ENCODE measurements around the gene OAT.

Gene OAT

DNA sequence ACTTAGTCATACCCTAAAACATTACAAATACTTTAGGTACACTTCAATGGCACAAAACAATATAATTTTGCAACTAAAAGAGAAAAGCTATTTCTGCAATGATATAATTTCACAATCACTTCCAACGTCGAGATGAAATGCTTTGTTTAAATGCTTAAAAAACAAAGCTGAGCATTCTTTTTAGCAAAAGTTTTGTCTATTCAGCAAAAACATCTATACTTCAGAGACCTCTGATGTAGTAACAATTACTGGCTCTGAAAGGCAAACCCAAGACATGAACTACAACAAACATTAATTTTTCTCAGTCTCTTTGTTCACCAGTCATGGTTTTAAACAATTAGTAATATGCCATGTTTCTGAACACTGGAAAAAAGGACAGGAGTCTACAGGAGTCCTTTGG, 16.4 kb downstream of the OAT start:
- DNase-seq (ENCODE audit: low spot score), result no peak

DNA sequence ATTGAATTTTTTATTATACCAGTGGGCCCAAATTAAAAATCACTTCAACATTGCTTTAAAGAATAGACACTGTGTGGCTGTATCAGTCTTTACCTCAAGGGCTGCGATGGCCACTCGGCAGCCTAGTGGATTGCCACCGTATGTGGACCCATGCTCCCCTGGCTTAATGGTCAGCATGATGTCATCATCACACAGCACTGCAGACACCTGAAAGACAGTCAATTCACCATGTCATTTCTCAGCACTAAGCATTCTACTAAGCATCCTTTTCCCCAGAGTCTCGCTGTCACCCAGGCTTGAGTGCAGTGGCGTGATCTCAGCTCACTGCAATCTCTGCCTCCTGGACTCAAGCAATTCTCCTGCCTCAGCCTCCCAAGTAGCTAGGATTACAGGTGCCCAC, 17.1 kb downstream of the OAT start:
- no peak for DNase-seq (ENCODE audit: low spot score)

DNA sequence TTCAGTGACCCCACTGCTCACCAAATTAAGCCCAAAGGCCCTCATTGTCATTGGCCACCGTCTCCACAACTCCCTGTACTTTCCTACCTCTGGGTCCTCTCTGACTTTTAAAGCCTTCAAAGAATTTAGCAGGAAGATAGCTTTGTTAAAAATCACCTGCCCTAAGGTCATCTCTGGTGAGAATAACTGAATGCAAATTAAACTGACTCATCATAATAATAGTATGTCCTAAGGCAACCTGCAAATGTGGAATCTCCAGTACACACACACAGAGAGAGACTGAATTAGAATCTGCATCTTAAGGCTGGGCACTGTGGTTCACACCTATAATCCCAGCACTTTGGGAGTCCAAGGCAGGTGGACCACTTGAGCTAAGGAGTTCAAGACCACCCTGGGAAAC, 24.1 kb downstream of the OAT start:
- DNase-seq (ENCODE audit: low spot score), result no peak

DNA sequence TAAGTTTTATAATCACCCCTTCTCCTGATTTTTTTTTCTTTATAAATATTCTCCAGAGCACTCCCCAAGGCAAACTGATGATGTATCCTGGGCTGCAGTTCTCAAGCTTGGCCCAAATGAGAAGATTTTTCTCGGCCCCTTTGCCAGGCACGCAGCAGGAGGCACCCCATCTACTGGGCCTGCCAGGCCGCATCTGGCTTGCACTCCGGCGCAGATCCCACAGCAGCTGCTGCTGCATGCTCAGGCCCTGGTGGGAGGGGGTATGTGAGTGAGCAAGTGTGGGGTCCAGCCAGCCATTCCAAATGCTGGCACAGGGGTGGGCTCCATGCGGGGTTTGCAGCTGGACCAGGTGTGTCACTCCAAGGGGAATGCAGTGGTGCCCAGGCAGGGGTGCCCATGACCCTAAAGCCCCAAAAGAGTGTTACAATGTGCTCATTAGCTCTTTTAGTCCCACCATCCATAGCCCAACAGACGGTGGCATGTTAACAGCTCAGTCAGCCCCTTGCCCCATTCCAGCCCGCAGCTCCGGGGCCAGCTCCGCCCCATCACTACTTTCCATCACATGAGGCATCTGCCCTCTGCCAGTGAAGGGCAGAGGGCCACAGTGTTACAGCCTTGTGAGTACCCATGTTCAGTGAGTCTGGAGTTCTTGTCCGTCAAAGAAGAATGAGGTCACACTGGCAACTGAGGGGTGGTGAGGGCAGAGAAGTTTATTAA, 25.9 kb downstream of the OAT start:
- no peak for DNase-seq (ENCODE audit: low spot score)

DNA sequence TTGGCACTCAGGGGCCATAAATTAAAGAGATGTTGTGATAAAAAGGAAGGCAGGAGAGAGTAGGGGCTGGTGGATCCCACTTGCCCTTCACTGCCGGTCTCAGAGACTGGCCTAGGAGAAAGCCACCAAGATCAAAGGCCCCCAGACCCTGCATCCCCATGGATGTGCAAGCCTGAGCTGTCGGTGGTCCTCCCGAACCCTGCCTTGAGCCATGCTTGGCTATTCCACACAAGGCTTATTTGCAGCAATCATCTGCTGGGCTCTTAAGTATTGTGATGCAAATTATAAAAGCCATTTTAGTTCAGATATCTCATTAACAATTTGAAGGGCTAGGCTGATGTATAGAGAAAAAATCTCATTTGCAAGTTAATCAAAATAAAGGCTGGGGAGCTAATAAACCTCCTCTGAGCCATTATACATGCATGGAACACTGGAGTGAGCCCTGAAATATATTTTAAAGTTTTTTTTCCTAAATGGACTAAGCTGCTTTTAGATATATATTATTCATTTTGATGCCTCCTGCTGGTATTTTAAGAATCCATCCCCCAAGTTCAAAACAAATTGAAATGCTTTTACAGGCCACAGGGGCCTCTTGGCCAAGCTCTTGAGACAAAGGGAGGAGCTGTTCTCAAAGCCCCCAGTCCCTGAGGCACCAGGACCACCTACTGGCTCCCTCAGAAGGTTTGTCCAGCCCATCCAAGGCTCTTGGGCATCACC, 28.1 kb downstream of the OAT start:
- DNase-seq (ENCODE audit: low spot score), result peak; percentile 2

DNA sequence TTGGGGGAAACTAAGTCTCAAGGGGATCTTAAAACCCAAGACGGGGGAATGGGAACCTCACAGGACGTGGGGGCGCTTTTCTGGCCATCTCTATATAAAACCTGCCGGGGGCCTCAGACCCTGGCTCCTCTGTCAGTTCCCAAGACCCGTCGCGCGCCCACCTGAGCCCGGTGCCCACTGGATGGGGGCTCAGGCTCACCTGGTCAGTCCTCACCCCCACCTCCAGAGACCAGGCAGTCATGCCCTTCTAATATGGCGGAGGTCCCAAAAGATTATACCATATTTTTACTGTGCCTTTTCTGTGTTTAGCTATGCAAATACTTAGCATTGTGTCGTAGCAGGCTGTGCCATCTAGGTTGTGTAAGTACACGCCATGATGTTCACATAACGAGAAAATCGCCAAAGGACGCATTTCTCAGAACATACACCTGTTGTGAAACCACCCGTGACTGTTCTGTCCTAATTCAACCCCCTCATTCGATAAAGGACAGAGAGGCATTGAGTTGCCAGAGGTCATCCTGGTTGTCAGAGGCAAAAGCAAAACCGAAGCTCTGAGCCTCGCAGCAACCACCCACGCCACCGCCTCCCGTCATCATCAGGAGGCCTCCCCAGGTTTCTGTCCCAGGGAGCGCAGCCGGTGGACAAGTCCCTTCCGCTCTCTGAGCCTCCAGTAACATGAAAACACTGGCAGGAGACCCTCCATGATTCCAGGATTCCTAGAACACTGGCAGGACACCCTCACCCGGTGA, 28.9 kb downstream of the OAT start:
- peak; percentile 2 for DNase-seq (ENCODE audit: low spot score)

DNA sequence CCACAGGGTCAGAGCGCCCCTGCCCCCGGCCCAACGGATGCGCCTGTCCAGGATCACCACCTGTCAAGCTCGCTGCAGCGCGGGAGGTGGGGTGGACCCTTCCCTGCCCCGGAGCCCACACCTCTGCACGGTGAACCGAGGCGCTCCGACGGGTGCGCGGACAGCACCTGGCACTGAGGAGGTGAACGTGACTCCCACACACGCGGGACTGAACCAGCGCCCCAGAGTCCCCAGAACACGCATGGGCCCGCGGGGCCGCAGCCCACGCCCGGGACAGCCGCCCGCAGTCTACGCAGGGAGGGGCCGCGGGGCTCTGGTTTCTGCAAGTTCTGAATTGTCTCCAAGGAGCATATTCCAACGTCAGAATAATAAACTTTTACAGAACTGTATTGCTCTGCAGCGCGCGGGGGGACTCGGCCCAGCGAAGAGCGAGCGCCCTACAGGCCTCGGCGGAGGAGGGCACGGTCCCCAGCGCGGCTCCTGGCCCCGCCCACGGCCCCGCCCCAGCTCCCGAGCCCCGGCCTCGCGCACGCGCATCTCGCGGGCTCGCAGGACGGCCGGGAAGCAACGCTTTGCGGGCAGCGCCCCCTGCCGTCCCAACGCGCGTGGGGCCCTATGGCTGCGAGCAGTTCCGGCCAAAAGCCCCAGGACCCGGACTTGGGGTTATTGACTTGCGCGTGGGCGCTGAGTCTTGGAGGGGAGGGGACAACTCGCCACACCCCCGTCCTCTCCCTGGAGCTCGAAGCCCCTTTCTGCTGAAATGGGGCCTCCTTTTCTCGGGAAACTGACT, 29.7 kb downstream of the OAT start:
- peak; percentile 100 for DNase-seq (ENCODE audit: low spot score)

DNA sequence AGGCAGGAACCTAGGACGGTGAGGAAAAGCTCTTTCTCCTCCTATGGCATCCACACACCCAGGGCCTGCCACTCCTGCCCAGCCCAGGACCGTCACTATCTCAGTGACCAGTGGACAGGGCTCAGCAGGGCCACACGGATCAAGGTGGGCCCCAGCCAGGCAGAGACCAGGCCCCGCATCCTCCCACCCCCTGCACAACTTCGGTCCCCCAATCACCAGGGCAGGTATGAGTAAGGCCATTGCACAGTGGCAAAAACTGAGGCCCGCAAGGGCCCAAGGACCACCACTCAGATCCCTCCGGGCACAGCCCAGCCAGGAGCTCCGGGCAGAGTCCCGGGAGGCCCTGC, 30.3 kb downstream of the OAT start:
- DNase-seq (ENCODE audit: low spot score), result no peak

DNA sequence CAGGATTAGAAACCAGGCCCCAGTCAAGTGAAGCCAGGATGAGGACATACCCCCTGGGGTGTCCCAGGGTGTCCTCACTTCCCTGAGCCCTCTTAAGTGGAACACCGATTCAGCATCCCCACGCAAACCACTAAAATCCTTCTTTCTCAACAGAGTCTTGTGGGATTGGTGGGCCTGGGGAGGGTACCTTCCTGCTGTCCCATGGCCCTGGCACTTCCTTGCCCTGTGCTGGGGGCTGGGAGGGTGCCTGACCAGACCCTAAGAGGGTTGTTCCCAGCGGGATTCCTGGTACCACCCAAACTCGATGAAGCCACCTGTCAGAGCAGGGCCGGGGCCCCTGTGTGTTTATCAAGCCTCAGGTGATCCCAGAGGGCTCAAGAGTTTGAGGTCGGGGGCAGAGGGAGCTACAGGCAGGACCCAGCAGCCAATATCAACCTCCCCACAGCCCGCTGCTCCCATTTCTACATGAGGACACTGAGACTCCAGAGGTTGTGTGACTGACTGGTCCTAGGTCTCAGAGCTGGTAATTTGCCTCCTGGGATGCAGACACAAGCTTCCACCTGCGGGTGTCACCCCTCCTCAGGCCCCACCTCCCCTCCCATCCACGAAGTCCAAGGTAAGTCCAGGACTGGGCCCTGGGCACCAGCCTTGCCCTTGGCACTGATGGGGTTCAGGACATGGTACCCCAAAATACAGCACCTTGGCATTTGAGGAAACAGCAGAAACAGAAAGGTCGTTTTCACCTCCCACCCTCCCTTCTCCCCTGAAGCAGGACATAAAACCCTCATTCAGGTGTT, 31.4 kb downstream of the OAT start:
- DNase-seq (ENCODE audit: low spot score), result peak; percentile 18

DNA sequence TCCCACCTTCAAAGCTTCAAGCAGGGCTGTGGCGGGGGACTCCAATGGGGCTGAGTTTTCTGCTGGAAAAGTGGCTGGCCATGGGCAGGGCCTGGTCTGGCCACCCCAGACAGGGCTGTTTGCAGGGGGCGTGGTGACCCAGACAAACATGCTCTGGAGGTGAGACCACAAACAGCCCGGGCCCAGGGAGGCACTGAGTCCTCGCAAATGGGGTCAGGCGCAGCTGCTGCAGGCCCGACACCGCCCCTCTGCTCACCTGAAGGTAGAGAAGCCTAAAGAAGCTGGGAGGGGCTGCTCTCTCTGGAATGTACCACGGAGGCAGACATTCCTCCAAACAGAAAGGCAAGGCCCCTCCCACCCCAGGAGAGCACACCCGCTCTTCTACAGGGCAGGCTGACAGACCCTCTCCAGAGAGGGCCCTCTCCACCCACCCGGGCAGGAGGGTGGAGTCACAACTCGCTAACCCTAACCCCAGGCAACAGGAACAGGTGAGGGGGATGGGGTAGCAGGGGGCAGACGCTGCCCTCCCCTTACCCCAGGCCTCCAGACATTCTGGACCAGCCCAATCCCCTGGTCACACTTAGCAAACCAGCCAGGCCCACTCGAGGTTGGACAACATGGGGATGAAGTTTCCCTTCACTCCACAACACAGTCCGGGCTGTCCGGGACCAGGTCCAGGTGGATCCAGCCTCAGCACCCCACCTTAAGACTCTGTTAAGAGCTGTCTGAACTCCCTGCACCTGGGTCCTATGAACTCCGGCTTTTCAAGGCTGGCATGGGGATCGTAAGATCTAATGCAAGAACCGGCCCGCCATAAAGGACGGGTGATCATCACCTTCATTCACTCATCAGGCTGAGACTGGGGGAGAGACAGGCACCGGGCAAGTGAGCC, 32.3 kb downstream of the OAT start:
- DNase-seq (ENCODE audit: low spot score), result peak; percentile 3

DNA sequence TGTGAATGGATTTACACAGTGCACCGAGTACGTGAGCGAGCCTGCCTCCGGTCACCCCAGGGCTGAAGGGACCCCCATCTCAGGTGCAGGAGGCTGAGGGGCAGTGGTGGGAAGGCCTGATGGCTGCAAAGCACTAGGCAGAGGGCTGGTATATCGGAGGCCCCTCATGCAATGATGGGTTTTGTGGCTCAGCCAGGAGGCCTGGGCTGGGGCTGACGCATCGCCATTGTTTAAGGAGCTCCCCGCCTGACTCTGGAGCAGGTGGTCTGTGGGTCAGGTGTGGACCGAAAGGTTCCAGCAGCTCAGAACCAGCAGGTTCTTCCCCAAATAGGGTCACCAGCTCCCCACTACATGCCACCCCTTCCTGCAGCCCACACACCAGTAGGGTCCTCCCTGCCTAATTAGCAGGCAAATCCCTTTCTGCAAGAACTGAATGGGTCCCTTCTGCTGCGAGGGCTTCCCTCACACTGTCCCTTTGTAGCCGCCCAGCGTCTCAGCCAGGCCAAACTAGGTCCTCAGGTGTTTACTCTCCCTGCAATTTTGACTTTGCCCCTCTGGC, 33.0 kb downstream of the OAT start:
- DNase-seq (ENCODE audit: low spot score), result no peak

DNA sequence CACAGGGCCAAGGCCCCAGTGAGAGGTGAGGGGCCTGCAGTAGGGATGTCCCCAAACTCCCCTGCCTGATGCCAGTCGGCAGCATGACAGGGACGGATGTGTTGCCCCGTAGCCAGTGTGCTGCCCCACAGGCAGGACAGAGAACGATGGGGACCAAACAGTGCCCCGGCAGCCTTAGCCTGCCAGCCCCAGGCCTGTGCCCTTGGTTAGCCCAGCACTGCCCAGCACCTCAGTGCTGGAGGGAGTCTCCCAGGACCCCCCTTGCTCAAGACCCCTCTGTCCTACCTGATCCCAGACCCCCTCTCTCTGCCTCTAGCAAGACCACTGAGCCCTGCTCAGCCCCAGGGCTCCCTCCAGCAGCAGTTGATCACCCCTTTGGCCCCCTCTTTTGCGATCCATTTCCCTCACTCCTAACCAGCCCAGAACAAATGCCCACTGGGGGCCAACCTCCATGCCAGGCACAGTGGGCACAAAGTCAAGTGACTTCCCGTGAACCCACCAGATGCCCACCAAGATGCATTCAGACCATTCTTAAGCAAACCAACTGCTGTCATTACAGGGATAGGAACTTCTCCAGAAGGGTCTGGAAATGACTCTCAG, 34.0 kb downstream of the OAT start:
- DNase-seq (ENCODE audit: low spot score), result no peak

DNA sequence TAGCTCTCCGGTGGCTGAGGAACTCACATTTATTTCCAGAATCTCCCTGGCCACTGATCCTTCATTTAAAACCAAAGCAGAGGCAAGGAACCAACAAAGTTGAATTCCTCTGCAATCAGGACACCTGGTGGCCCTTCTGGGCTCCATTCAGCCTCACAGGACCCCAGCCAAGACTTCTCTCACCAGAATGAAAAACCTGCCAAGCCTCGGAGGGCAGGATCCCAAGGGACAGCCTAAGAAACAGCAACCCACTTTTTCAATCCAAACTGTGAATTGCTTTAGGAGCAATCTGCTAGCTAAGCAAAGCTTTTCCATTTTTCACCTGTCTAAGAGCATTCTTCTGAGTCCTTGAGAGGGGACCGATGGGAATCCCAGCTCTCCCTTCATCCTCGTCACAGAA, 34.6 kb downstream of the OAT start:
- no peak for DNase-seq (ENCODE audit: low spot score)

DNA sequence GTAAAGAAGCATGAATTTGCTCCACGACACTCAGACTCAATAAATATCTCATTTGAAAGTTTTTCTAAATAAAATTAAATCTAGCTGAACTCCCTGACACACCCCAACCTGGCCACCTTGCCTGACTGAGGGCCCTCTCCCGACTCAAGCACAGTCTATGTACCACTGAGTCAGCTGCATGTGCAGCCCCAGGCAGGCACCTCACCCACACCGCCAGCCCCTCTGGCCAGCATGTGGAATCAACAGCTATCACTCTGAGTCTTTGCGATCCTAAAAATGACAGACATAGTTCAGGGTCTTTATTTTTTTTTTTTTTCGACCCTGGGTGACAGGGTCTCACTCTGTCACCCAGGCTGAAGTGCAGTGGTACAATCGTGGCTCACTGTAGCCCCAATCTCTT, 35.2 kb downstream of the OAT start:
- no peak for DNase-seq (ENCODE audit: low spot score)

DNA sequence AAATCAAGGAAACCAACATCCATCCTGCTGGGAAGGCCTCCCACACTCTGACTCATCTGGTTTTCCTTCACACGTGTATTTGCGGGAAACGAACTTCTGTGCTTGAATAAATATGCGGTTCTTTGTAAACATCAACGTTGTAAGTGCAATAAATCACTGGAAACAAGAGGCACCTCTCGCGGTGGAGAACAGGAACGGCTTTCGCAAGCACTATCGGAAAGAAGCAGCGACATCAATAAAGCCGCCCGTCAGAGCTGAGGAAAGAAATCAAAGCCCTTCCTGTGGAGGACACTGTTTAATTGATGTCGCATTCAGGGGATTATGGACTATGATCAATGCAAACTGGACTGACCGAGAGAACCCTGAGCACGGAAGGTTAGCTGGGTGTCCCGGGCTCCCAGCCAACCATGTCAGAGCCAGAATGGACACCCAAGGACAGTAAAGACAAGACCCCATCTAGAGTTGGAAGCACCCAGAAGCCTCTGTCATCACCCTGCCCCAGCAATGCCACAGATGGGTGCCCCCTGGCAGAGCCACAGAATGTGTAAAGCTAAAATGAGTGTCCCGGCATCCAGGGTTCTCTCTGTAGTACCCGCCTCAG, 37.6 kb downstream of the OAT start:
- DNase-seq (ENCODE audit: low spot score), result no peak

DNA sequence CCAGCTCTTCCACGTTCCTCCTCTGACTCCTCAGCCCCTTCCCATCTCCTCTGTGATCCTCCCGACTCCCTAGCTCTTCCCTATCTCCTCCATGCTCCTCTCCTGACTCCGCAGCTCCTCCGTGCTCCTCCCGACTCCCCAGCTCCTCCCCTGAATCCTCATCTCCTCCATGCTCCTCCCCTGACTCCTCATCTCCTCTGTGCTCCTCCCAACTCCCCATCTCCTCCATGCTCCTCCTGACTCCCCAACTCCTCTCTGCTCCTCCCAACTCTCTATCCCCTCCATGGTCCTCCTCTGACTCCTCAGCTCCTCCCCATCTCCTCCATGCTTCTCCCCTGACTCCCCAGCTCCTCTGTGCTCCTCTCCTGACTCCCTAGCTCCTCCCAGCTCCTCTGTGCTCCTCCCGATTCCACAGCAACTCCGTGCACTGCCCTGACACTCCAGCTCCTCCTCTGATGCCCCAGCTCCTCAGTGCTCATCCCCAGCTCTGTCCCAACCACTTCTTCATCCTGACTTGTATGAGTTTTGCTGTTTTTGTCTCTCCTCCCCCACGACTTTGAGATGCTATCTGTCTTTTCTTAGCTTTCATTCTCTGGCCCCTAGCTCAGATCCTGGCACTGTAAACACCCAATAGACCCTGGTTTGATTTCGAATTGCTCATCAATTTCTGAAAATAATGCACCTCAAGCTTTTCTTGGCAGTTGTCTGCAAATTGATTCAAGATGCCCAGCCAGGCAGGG, 38.3 kb downstream of the OAT start:
- DNase-seq (ENCODE audit: low spot score), result no peak

DNA sequence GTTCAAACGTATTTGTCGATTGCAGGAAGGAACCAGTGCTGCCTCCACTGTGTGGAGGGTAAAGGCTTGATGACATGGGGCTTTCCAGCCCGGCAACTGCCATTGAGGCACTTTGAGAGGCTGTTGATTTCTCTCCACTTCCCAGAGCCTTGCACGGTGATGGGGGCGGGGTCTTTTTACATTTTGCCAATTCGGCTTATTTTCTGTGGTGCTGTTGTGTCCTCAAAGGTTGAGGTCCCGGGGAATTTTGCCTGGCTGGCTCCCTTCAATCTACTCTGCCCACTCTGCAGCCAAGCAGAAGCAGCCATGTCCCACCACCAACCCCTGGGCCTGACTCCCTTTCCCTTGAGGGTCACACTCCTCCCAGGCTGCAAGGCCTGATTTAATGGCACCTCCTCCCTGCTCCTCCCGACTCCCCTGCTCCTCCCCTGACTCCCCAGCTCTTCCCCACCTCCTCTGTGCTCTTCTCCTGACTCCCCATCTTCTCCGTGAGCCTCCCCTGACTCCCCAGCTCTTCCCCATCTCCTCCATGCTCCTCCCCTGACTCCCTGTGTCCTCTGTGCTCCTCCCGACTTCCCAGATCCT, 39.0 kb downstream of the OAT start:
- no peak for DNase-seq (ENCODE audit: low spot score)

DNA sequence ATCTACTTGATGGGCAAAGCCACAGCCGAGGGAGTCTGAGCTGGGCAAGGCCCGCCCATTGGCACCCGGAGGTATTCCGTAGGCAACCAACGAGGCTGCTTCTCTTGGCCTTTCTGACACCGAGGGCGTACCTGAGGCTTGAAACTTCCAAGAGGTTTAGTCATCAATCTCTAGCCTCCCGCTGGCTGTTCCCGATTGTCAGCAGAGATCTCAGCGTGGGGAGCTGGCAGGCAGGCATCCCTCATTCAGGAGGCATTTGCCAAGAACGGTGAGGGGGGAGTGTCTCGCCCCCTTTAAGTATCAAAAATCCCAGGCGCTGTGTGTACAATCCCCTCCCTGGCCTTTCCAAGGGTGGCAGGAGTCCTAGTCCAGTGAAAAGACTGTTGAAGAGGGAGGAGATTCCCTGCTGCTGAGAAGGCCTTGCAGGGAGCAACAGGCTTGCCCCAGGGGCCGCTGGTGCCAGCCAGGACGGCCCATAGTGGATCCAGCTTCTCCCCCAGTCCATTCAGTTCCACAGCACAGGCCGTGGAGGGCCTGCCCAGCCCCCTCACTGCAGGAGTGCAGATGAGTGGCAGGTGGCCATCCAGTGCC, 39.7 kb downstream of the OAT start:
- DNase-seq (ENCODE audit: low spot score), result no peak
